NCI-H524 (cell line): ENCODE measurements around the gene C8A.

Experiments used
- DNase-seq, 2 experiments: peaks; one replicate each; lab custom pipeline; 2025; lab: John Stamatoyannopoulos, UW

The C8A gene

DNA sequence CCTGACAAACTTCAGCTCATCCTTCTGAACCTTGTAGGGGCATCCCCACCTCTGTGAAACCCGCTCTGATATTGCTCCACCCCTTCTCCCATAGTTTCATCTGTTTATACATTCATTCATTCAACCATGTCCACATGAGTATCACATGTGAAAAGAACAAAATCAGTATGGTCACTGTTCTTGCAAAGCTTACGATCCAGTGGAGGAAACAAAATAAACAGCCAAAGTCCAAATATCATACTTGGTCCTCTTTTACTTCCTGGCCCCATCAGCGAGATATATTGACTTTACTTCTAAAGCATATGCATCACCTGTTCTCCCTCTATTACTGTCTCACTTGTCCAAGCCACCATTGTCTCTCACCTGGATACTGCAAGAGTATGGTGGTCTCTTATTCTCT lies 35.6 kb downstream of the C8A start:
- no peak for DNase-seq

DNA sequence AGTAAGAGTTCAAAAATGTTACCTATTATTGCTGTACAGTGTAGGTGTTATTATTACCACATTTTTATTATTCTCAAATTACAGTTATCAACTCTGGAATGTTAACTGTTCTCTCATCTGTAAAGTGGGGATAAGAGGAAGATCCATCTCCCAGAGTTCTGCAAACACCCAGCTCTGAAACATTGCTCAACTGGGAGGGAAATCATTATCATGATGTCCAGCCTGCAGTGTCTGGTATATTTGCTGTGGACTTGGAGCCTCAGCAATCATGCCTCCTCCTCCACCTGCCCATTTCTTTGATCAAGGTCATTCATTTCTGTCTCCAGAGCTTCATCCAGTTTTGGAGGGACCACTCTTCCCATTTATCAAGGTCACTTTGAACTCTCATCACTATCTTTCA lies 39.4 kb downstream of the C8A start:
- no peak for DNase-seq

DNA sequence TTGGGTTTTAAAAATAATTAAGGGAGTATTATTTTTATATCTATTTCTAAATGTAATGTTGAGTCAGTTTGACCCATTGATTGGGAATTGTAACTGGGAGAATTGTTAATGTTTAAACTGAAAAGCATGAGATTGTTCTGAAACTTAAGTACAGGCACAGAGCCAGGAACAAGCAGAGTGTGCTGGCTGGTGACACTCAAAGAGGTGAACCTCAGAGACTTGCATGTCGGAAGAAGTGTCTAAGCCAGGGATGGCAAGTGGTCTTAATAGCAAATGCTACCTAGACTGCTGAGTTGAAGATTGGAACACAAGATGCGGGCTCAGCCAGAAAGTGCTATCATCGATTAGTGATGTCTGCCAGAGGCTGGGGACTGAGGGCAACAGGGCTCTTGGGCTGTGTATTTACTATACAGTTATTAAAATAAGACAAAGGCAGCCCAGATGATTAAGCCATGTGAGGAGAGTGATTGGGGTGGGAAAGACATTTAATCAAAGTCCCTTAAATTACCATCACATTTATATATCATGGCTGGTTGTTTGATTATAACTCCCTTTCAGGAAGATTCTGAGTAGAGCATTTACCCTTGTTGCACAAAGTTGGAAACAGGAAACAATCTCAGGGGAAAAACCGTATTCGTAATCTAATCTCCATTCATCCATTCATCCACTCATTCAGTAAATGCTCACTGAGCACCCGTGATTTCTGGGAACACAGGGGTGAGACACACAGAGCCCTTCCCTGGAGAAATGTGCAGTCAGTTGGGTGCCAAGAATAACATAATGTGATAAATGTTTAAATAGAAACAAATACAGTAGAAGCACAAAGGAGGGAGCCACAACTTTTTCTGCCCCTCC lies 42.8 kb downstream of the C8A start:
- no peak for DNase-seq

DNA sequence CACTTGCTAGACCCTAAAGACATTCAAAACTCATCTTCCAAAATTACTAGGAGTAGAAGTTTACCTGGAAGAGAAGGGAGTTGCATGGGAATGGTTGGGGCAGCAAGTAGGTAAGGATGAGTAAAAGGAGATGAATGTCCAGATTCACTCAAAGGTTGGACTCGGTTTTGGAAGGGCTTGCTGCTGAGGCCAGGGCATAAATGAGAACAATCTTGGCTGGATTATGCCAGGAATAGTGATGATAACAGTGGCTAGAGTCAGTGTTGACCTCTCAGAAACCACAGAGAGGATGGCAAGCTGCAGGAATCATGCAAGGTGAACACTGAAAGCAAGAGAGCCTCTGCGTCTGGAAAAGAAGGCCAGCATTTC lies 43.4 kb downstream of the C8A start:
- DNase-seq: no peak

DNA sequence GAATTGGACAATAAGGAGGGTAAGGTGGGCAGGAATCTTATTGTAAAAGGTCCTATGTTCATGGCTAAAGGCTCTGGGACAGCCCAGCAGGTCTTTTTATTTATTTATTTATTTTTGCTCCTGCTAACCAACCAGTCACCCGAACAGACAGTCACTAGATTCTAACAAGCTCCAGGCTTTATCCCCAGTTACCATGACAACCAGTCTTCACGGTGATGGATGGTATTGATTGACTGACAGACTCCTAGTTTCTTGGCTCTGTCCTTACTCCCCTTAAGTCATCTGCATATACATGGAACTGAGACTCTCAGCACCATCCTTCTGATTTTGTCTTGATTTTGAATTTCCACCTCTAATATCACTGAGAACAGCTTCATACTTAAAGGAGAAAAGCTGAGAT lies 44.3 kb downstream of the C8A start:
- peak in 1 of 2 experiments; percentile 19 for DNase-seq

DNA sequence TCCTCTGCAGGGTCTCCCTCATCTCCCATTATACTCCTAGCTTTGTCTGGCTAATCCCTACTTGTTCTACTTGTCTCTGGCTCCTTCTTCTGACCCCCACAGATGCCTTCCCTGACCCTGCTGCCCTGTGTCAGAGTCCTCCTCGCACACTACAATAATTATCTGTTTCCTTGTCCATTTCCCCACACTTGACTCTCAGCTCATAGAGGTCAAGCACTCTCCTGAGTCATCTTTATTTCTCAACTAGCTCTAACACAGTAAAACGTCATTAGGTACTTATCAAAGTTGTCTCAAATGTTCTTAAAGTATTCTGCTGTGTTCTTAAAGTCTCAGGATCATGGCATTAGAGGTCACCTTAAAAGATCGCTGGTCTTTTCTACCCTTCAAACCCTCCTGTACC lies 47.1 kb downstream of the C8A start:
- DNase-seq: no peak

DNA sequence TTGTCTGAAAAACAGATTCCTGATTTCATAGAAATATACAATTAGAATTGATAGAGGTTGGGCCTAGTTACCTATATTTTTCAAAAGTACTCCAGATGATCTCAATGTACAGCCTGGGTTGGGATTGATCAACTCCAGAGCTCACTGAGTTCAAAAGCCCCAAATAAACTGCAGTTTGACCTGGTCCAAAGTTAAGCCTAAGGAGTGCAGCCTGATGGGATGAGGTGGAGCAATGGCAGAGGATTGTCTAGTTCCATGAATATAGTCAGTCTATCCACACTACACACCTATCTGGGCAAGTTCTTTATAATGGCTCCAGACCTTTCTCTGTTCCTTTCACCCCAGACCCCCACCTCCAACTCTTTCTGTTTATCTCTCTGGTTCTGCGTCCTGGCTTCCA lies 49.2 kb downstream of the C8A start:
- no peak for DNase-seq

DNA sequence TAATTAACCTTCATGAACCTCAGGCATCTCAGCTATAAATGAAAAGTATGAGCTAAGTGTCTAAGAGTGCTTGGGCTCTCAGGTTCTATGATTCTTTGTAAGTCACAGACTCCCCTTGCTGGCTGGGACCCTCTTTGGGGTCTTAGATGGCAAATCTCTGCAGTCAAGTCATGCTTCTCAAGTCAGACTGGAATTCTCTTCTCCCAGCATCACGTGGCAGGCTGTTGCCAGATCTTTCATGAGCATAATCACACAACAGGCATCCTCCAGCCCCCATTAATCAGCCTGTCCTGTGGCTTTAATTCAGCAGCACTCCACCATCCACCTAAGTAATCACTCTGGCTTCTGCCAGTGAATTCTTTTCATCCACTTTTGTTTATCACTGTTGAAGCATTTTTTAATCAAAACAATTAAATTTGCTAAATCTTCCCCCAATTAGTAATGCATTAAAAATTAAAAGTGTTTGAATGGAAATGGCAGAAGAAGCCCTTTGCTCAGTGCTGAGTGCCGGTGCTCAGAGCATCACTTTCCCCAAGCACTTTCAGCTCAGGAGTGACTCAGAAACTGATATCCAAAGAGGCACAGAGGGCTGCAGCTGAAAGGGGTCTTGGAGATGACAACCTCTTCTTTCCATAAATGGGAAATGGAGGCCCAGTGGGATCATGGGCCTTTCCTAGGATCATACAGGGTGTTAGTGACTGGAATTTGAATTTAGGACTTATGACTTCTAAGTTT lies 50.2 kb downstream of the C8A start:
- no peak for DNase-seq

DNA sequence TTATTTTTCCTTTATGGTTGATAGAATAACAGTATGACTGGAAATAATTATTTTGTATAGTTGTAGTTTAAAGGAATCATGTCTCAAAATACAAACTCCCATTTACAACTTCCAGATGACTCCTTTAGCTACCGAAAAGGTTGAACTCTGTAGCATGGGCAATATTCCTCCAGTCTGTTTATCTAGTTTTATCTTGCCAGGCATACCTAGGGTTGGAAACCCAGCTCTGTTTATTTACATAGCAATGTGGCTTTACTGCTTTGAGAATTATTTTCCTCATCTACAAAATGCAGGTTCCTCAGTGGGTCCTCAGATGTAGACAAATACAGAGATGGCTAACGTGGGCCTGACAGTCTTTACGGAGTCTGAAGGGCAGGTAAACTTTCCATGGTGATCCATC lies 51.1 kb downstream of the C8A start:
- no peak for DNase-seq

DNA sequence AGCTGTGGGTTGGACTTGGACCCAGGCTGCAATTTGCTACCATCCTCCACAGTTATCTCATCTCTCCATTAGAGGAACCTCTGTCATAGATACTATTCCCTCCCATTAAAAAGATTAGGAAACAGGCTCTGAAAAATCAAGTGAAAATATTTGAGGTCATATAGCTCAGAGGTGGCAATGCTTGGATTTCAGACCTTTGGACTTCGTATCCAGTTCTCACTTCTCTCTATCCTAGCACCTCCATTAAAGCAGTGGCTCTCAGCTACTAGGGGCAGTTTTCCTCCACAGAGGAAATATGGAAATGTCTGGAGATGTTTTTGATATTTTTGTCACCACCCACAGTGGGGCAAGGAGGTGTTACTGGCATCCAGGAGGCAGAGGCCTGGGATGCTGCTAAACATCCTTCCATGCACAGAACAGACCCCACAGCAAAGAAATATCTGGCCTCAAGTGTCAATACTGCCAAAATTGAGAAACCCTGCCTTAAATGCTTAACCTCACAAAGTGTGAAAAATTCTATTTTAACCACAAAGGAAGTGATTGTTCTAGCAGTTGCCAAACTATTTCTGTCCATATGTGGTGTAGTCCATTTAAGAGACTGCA lies 54.1 kb downstream of the C8A start:
- no peak for DNase-seq

DNA sequence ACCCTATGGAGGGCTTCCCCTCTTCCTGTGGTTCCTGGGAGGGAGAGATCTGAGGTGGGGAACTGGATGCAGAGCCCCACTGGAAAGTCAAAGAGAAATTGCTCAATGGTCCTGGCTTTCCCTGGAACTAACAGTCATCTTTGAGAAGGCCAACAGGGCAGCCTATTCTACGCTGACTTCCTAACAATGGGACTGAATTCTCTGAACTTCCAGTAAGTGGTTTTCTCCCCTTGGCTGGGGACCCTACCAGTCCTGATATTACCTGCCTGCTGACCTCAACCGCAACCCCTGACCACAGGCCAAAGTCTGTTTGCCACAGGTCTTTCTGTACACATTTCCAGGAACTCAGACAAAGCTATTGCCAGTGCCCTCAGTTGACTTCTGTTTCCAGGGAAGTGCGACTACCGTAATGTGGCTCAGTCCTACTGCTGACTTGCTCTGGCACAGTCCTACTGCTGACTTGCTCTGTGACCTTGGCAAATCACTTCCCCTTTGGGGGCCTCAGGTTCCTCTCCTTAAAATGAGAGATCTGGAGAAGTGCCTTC lies 55.9 kb downstream of the C8A start:
- no peak for DNase-seq

DNA sequence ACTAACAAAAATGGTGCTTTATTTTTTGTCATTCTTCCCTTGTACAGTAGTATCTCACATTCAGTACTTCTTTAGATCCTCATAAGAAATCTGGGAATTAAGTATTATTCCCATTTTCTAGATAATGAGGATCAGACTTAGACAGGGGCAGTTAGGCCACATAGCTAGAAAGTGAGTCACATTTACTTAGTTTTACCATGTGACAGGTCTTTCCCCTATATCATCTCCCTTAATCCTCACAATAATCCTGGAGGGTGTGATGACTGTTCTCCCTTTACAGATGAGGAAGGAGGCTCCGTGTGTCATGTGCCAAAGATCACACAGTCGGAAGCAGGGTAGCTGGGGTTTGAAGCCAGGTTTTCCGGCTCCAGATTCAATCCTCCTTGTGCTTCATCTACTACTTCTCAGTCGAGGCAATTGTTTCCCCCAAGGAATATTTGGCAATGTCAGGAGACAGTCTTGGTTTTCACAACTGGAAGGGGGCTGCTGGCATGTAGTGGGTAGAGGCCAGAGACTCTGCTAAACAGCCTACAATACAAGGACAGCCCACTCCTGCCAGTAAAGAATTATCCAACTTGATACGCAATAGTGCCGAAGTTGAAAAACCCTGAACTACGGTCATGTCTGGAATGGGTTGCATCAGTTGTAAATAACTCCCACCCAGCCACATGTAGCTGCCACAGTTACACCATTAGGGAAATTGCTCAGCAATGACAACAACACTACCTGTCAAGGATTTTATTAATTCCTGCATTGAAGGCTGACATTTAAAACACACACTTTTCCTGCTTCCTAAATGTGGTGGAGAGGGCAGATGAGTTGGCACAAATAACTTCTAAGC lies 56.7 kb downstream of the C8A start:
- peak in 1 of 2 experiments; percentile 3 for DNase-seq

DNA sequence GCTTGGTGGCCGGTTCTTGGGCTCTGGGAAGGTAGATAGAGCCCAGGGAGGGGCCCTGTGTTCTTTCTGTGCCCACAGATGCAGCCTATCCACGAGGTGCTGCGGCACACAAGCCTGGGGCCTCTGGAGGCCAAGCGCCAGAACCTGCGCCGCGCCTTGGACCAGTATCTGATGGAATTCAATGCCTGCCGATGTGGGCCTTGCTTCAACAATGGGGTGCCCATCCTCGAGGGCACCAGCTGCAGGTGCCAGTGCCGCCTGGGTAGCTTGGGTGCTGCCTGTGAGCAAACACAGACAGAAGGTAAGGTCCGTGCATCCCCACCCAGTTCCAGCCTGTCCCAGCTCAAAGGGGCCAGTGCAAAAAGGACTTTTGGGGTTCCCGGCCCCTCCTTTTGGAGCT lies 57.7 kb downstream of the C8A start:
- no peak for DNase-seq

DNA sequence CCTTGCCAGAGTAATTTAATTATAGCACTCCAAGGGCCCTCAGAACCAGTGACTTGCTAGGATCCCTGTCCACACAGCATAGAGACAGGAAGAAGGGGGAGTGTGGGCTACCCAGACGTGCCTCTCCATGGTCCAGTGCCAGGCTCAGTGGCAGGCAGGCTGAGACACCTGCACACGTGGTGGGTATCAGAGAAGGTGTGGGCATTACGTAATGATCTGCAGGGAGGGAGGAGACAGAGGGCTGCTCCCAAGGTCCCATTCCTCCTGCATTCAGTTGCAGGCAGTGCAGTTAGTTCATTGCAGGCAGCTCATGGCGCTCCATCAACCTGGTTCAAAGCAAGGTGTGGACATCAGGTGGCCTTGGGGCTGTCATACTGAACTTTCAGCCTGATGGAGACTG lies 61.4 kb downstream of the C8A start:
- DNase-seq: peak; percentile 70 to 92

DNA sequence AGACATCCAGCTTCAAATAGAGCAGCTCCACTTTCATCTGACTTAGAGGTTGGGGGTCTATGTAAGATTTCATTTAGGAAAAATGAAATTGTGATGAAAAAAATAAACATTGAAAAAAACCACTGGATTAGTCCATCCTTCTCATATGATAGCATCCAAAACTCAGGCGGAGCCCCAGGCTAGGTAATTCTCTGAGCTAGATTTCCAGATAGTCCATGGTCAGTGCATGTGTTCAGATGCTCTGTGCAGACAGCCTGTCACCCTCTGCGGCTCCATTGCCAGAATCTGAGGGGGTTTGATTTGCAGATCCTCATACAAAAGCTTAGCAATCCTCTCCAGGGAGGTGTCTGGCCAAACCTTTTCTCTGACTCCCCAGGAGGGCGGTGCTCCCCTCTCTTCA lies 62.0 kb downstream of the C8A start:
- no peak for DNase-seq

DNA sequence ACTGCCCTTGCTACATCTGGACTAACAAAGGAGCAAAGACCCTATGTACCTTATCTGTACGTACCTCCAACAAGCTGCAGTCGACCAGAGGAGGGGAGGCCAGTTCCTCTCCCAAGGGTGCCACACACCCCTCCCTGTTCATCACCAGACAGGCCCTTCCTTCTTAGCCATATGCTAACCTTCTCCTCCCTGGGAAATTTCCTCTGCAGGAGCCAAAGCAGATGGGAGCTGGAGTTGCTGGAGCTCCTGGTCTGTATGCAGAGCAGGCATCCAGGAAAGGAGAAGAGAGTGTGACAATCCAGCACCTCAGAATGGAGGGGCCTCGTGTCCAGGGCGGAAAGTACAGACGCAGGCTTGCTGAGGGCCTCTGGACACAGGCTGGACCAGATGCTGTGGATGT lies 62.8 kb downstream of the C8A start:
- DNase-seq: peak in 1 of 2 experiments; percentile 46

DNA sequence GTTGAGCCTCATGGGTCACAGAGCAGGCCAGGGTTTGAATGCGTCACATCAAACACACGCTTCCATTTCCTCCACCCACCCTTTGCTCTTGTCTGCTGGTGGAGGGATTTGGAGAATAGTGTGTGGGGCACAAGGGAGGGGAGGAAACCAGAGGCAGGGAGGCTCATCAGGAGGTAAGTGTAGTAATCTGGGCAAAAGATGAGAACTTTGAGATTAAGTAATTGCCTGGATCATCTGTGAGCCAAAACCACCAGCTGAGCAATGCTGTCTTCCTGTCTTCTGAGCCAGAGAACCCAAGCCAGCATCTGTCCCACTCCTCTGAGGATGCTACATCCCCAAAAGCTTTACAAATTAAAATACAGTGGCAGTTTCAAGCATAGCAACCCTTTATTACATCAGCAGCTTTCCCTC lies 66.0 kb downstream of the C8A start:
- DNase-seq: peak in 1 of 2 experiments; percentile 15

DNA sequence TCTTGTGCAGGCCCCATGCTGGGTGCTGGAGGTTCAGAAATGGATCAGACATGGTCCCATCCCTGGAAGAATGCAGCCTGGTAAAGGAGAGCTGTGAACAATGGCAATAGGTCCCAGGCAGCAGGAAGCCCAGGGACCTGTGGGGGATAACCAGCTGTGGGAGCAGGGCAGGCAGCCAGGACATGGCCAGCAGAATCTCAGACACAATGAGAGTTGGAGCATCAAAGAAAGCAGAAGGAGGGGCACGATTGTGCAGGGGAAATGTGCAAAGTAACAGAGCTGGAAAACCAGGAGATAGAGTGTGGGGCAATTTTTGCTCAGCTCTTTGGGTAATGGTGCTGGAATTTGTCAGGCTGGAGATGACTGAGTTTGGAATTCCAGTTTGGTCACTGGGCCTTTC lies 66.9 kb downstream of the C8A start:
- no peak for DNase-seq

DNA sequence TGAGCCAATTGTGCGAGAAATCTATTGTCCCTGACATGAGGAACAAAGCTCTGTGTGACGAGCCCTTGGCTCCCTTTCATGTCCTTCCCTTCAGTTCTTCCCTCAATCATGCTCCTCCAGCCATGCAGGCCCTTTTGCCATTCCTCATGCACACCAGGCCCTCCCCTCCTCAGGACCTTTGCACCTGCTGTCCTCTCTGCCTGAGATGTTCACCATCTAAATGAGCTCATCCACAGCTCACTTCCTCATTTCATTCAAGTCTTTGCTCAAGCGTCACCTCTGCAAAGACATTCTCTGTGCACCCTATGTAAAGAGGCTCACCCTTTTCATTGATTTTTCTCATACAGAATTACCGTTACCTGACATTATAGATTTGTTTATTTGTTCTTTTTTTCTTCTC lies 67.5 kb downstream of the C8A start:
- DNase-seq: no peak

DNA sequence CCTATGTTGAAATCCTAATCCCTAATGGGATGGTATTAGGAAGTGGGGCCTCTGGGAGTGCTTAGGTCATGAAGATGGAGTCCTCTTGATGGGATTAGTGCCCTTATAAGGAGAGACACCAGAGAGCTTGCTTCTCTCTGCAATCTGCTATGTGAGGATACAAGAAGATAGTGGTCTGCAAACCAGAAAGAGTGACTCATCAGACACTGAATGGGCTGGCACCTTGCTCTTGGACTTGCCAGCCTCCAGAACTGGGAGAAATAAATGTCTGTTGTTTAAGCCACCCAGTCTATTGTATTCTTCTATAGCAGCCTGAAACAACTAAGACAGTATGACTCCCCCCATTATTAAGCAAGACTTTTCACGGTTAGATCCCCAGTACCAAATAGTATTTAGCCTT lies 67.9 kb downstream of the C8A start:
- peak in 1 of 2 experiments; percentile 6 for DNase-seq

DNA sequence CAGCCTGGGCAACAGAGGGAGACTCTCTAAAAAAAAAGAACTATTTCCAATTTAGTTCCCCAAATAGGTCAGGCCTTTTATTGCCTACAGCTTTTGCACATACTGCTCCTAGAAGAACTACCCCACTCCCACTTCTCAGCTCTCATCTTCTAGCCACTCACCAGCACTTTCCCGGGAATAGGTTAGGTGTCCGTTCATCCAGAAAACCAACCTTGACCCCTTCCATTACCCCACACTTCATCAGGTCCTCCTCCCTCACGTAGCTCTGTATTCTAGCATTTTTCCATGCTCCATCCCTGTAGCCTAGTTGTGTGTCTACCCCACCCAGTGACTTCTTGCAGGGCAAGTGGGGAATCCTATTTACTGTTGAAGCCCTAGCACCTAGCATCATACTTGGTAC lies 68.6 kb downstream of the C8A start:
- no peak for DNase-seq

DNA sequence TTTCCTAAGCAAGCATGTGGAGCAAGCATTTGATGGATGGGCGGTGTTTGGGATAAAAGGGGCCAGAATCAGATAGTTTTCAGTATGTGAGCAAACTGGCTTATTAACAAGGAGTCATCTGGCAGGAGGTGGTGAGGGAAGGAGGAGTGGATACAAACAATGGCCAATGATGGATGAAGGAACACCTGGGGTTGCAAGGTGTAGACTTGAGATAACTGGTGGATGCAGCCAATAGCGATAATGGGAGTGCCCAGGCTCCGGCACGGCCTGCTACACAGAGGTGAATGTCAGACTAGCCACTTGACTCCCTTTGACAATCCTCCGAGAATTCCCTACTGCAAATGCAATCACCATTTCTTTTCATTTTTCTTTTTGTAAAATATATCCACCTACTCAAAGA lies 69.5 kb downstream of the C8A start:
- DNase-seq: no peak
